GM19193 (cell line): ENCODE measurements around the gene SPC25.

Experiments used
- POLR2A ChIP-seq: IDR thresholded peaks from 4 replicates; pipeline ENCODE4 v1.6.1; 2011; ENCODE audit not compliant: insufficient read depth, insufficient read length; ENCODE audit errors: extremely low read depth

SPC25 gene

GRCh38 chr2:168912901-168913369 lies 22.7 kb upstream of the SPC25 start:
- no peak for TF ChIP-seq POLR2A

GRCh38 chr2:168912466-168912865 lies 22.2 kb upstream of the SPC25 start:
- no peak for TF ChIP-seq POLR2A

GRCh38 chr2:168910330-168910729 lies 20.1 kb upstream of the SPC25 start:
- no peak for TF ChIP-seq POLR2A

GRCh38 chr2:168907940-168908662 lies 17.9 kb upstream of the SPC25 start:
- no peak for TF ChIP-seq POLR2A

- TF ChIP-seq POLR2A: no peak
Measured at GRCh38 chr2:168904358-168904757, 14.1 kb upstream of the SPC25 start.

- no peak for TF ChIP-seq POLR2A
Measured at GRCh38 chr2:168903888-168904287, 13.7 kb upstream of the SPC25 start.

GRCh38 chr2:168901003-168901402 lies 10.8 kb upstream of the SPC25 start, which contains the start of gene G6PC2:
Gene G6PC2, plus strand, starts transcription at chr2:168901291. Its CDS starts 41 bp downstream, at chr2:168901332.
- TF ChIP-seq POLR2A: no peak

GRCh38 chr2:168897449-168897848 lies 7.2 kb upstream of the SPC25 start:
- TF ChIP-seq POLR2A: no peak

- no peak for TF ChIP-seq POLR2A
Measured at GRCh38 chr2:168896783-168897182, 6.6 kb upstream of the SPC25 start.

GRCh38 chr2:168895771-168896170 lies 5.5 kb upstream of the SPC25 start:
- no peak for TF ChIP-seq POLR2A

GRCh38 chr2:168894720-168895119 lies 4.5 kb upstream of the SPC25 start:
- TF ChIP-seq POLR2A: no peak

GRCh38 chr2:168894101-168894500 lies 3.9 kb upstream of the SPC25 start:
- TF ChIP-seq POLR2A: no peak

- TF ChIP-seq POLR2A: no peak
Measured at GRCh38 chr2:168892327-168892726, 2.1 kb upstream of the SPC25 start.

GRCh38 chr2:168889635-168890005 lies 610 bp downstream of the SPC25 start:
- TF ChIP-seq POLR2A: no peak

GRCh38 chr2:168884975-168885374 lies 5.3 kb downstream of the SPC25 start:
- TF ChIP-seq POLR2A: no peak

- no peak for TF ChIP-seq POLR2A
Measured at GRCh38 chr2:168874368-168875054, 15.7 kb downstream of the SPC25 start.
